ENCODE data around the gene ERC2.

ERC2 gene

GRCh38 chr3:55620351-55621025 is 847.8 kb downstream of the ERC2 start:
- DNase-seq (ENCODE audit: low read depth in 2 of 2): no peak

GRCh38 chr3:55619046-55619808 is 849.0 kb downstream of the ERC2 start:
- no peak for DNase-seq (ENCODE audit: low read depth in 2 of 2)

DNA sequence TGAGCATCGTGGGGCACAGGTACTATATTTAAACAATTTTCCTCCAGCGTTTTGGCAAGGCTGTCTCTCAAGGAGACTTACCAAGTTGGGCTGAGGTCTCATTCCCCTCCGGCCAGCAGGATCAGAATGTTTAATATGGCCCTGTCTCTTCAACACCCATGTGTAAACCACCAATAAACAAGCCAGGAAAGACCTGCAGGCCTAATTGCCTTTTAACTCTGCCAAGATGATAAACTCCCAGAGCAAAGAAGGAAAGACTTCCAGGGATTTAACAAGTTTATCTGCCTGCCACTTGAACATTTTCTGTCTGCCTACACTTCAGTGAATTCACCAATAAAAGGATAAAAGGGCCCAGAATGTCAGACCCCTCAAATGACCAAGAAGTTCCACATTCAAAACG is 850.9 kb downstream of the ERC2 start:
- no peak for DNase-seq (ENCODE audit: low read depth in 2 of 2)

- DNase-seq (ENCODE audit: low read depth in 2 of 2): no peak
Measured at GRCh38 chr3:55616803-55617202, 851.5 kb downstream of the ERC2 start.

GRCh38 chr3:55615694-55616295 is 852.5 kb downstream of the ERC2 start:
- no peak for DNase-seq (ENCODE audit: low read depth in 2 of 2)

GRCh38 chr3:55615039-55615693 is 853.1 kb downstream of the ERC2 start:
- no peak for DNase-seq (ENCODE audit: low read depth in 2 of 2)

DNA sequence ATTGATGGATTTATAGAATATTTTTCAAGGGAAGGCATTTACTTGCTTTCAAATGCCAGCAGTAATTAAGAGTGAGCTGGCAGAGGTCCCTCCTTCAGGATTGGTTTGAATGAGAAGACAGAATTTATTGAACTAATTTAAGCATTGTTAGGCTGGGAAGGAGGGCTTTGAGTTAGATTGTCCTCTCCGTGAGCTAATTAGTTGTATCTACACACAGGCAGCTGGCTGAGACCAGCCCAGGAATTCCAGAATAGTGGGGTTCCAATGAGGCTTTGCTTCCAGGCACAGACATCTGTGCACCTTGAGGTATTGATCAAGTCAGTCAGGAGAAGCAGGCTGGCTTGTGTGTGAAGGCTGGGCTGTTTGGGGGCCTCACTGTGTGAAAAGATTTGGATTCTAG is 857.1 kb downstream of the ERC2 start:
- DNase-seq (ENCODE audit: low read depth in 2 of 2): no peak

GRCh38 chr3:55609230-55609827 is 858.9 kb downstream of the ERC2 start:
- no peak for DNase-seq (ENCODE audit: low read depth in 2 of 2)

DNA sequence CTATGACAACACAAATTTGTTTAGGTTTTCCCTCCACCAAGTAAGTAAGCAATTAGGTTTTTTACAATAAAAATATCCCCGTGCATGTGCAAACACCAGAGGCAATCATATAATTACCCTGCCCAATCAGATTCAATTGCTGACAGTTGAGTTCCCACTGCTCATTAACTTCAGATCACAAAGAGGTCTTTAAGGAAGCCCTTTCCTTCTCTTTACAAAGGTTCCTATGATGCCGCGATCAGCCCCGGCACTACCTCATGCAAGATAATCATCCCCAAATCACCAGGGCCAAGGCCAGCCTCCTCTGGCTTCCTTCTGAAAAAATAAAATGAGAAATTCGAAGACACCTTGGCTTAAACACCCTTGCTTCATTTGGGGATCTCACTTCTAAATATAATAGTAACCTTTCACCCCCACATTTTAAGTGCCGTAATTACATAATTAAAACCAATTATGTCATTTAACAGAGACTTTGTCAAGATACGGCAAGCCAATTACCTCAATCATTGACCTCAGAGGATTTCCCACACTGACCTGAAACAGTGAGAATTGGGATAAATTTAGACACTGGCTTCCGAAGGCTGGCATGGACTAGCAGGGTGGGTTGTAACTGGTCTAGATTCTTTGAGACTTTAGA is 859.8 kb downstream of the ERC2 start:
- no peak for DNase-seq (ENCODE audit: low read depth in 2 of 2)

DNA sequence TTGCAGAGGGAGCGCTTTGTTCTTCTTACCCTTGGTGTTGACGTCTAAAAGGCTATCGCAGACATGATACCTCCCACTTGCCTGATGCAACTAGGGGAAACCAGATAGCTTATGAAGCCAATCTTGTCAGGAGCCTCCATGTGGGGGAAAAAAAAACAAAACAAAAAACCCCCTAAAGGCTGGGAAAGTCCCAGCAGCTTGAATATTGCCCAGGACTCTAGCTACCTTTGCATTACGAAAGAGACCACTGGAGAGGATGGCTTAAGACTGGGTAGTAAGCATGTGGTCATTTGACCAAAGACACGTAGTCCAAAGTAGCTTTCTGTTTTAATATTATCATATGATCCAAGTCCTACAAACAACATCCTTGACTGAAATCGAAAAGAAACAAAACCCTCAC is 860.4 kb downstream of the ERC2 start:
- DNase-seq (ENCODE audit: low read depth in 2 of 2): no peak

GRCh38 chr3:55607175-55607574 is 861.1 kb downstream of the ERC2 start:
- DNase-seq (ENCODE audit: low read depth in 2 of 2): no peak

- no peak for DNase-seq (ENCODE audit: low read depth in 2 of 2)
Measured at GRCh38 chr3:55605443-55606236, 862.6 kb downstream of the ERC2 start.

DNA sequence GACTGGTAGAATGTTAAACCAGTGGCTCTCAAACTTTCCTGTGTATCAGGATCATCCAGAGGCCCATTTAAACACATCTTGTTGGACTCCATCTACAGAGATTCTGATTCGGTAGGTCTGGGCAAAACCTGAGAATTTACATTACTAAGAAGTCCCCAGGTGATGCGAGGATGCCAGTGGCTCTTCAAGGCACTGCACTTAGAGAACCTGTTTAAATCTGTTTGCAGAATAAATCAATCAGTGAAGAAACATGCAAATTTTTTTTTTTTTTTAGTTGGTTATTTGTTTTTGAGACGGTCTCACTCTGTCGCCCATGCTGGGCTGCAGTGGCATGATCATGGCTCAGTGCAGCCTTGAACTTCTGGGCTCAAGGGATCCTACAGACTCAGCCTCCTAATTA is 863.4 kb downstream of the ERC2 start:
- no peak for DNase-seq (ENCODE audit: low read depth in 2 of 2)

GRCh38 chr3:55604402-55604801 is 863.9 kb downstream of the ERC2 start:
- DNase-seq (ENCODE audit: low read depth in 2 of 2): no peak

GRCh38 chr3:55601366-55602080 is 866.7 kb downstream of the ERC2 start:
- no peak for DNase-seq (ENCODE audit: low read depth in 2 of 2)

- no peak for DNase-seq (ENCODE audit: low read depth in 2 of 2)
Measured at GRCh38 chr3:55598224-55598623, 870.0 kb downstream of the ERC2 start.

DNA sequence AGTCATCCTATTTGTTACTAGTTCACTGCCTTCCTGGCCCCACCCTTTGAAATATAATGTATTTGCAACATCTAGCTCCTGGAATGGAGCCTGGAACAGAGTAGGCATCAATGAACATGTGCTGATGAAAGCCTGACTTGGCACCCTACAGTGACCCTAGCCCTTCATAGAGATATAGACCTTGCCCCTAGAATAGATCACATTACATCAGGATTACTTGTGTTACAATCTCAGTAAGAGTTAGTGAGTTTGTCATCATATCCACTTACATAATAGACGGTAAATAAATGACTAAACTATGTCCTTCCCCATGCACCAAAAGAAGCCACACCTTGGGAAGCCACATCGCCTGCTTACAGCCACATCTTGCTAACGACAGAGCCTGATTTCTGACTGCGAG is 870.6 kb downstream of the ERC2 start:
- no peak for DNase-seq (ENCODE audit: low read depth in 2 of 2)

DNA sequence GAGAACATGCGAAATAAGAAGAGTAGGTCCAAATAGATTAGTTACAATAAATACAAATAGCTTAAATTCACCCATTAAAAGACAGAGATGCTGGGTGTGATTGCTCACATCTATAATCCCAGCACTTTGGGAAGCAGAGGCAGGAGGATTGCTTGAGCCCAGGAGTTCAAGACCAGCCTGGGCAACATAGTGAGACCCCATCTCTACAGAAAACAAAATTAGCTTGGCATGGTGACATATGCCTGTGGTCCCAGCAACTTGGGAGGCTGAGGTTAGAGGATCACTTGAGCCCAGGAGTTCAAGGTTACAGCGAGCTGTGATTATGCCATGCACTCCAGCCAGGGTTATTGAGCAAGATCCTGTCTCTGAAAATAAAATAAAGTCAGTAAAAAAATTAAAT is 872.1 kb downstream of the ERC2 start:
- DNase-seq (ENCODE audit: low read depth in 2 of 2): no peak

- no peak for DNase-seq (ENCODE audit: low read depth in 2 of 2)
Measured at GRCh38 chr3:55595420-55595819, 872.8 kb downstream of the ERC2 start.

DNA sequence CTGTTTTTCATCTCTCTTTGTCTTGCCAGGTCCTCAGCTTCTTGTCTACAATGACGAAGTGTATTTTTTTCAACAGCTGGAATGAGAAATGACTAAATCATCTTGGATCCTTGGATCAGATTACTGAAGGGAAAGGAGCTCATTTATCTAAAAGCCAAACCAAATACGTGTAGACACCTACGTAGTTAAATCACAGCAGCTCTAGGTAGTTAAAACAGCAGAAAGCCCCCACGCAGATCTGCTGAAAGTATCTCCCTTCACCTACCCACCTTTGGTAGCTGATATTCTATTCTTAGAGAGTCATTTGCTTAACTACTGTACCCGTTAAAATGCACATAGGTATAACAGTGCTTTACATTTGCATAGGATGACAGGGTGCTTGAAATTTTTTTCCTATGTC is 875.7 kb downstream of the ERC2 start:
- no peak for DNase-seq (ENCODE audit: low read depth in 2 of 2)

Measured in stimulated activated CD8-positive, alpha-beta memory T cell treated with anti-CD3 and anti-CD28 coated beads, Interleukin-2, amount 100 ng/mL, for 1 hour (primary cell).